GM10266 (cell line): ENCODE results near the gene ADAMTS17.

ENCODE experiments used
- DNase-seq: peaks from one replicate; pipeline ENCODE4 v3.0.0; 2012; ENCODE audit errors: extremely low spot score
- CTCF ChIP-seq: IDR thresholded peaks from 2 replicates; pipeline ENCODE4 v1.5.1; 2012; ENCODE audit warnings: mild to moderate bottlenecking, low read depth; ENCODE audit not compliant: control insufficient read depth, insufficient read depth; ENCODE audit errors: missing control alignments

Gene ADAMTS17

GRCh38 chr15:100111125-100112060 lies 230.4 kb downstream of the ADAMTS17 start:
- no peak for DNase-seq
- no peak for TF ChIP-seq CTCF

- no peak for TF ChIP-seq CTCF
Measured at GRCh38 chr15:100109486-100110035, 232.2 kb downstream of the ADAMTS17 start.

GRCh38 chr15:100108846-100109245 lies 232.9 kb downstream of the ADAMTS17 start:
- no peak for TF ChIP-seq CTCF
- DNase-seq, result no peak

More at GRCh38 chr15:100109486-100110035, 232.2 kb downstream of the ADAMTS17 start:
- no peak for DNase-seq

GRCh38 chr15:100108346-100108745 lies 233.4 kb downstream of the ADAMTS17 start:
- no peak for TF ChIP-seq CTCF
- DNase-seq, result no peak

- DNase-seq, result no peak
- TF ChIP-seq CTCF, result no peak
Measured at GRCh38 chr15:100107606-100108225, 234.1 kb downstream of the ADAMTS17 start.

GRCh38 chr15:100107151-100107550 lies 234.6 kb downstream of the ADAMTS17 start:
- TF ChIP-seq CTCF, result no peak
- no peak for DNase-seq
